NCI-H82 (cell line): ENCODE results near the gene PMPCA.
"Not testable (repeated sequence)": the region's sequence is repeated elsewhere in the genome, so short reads cannot be mapped to it uniquely, and the experiment has no call there.

Experiments used
- DNase-seq: peaks from one replicate; lab custom pipeline; 2025; lab: John Stamatoyannopoulos, UW

The PMPCA gene

GRCh38 chr9:136394312-136395019 lies 16.0 kb upstream of the PMPCA start:
- DNase-seq: no peak

- no peak for DNase-seq
Observed at GRCh38 chr9:136395020-136395340, 15.5 kb upstream of the PMPCA start.

GRCh38 chr9:136395345-136396218 lies 14.9 kb upstream of the PMPCA start:
- no peak for DNase-seq

GRCh38 chr9:136396219-136396515 lies 14.3 kb upstream of the PMPCA start:
- no peak for DNase-seq

DNA sequence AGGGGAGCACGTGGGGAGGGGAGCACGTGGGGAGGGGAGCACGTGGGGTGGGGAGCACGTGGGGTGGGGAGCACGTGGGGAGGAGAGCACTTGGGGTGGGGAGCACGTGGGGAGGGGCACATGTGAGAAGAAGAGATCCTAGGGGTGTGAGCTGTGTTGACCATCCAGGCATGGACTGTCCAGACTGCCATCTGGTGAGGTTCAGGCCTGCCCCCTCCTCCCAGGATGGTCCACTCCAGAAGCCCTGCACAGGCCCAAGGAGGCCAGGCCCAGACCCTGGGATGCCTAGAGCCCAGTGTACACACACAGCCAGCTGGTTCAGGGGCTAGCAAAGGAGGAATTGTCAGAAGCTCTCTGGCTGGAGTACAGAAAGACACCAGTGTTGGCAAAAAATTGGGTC lies 12.8 kb upstream of the PMPCA start:
- no peak for DNase-seq

- no peak for DNase-seq
Observed at GRCh38 chr9:136398286-136398685, 12.2 kb upstream of the PMPCA start.

- peak; percentile 16 for DNase-seq
Observed at GRCh38 chr9:136399176-136400037, 11.1 kb upstream of the PMPCA start.

- peak; percentile 90 for DNase-seq
Observed at GRCh38 chr9:136400038-136400834, 10.2 kb upstream of the PMPCA start, which contains the start of gene SNAPC4. Gene SNAPC4, minus strand, starts transcription at chr9:136400170. Its CDS starts 1,742 bp downstream, at chr9:136398428.

GRCh38 chr9:136401173-136401922 lies 9.1 kb upstream of the PMPCA start:
- peak; percentile 11 for DNase-seq

DNA sequence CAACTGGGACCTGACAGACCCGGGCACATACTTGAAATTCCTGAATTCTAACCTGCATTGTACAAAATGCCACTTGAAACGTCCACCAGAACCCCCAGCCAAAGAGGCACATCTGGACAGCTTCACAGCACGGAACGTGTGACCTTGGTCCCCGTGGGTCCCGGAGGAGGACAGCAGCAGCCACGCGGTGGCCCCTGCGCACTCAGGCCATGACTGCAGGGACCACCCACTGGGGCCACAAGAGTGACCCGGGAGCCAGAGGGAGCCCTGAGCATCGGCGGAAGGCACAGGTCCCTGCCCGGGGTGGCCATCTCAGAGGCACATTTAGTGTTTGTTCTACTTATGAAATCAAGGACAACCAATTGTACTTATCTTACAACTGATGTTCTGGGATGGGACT lies 8.4 kb upstream of the PMPCA start:
- DNase-seq: no peak

DNA sequence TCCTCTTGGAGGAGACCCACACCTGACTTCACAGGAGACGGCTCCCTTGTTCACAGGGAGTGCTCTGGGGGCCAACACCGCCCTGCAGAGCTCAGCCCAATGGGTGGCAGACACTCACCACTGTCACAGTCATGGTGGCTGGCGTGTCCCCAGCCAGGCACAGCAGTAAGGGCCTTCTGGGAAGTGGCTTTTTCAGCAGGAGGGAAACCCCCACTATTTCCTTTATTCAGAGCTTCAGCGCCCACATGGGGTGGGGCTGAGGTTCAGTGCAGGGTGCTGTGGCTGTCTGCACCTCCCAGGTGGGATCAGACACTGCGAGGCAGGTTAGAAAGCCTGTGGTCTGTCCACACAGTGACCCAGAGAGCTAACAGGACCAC lies 6.9 kb upstream of the PMPCA start:
- DNase-seq: no peak

GRCh38 chr9:136403915-136404800 lies 6.3 kb upstream of the PMPCA start:
- no peak for DNase-seq

DNA sequence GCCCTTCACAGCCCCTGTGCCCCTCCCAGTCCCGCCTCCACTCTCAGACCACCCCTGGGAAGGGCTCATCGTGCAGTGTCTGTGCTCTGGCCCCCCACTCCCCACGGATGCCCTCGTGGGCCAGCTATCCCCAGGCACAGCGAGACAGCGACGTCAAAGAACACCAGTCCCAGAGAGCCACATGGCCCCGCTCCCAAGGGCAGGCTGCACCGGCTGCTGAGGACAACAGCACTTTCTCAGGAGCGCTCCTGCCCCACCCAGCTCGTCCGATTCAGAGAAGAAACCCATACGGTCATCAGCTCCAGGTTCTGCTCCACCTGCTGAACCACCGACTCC lies 5.7 kb upstream of the PMPCA start:
- DNase-seq: no peak

- DNase-seq: no peak
Observed at GRCh38 chr9:136405481-136405880, 5.0 kb upstream of the PMPCA start.

DNA sequence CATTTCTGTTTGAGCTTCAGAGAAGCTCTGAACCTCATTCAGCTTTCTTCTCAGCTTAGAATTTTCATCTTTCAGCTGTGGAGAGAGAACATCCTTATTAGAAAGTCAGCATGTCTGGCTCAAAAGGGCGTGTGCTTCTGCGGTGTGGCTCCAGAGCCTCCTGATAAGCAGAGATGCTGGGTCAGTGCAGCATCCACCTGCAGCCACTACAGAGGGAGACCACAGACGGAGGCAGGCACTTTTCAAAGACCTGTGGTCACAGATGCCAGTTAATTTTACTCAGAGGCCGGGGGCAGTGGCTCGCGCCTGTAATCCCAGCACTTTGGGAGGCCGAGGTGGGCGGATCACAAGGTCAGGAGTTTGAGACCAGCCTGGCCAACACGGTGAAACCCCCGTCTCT lies 4.6 kb upstream of the PMPCA start:
- DNase-seq: not testable (repeated sequence)

- not testable (repeated sequence) for DNase-seq
Observed at GRCh38 chr9:136407061-136407460, 3.4 kb upstream of the PMPCA start.

- DNase-seq: no peak
Observed at GRCh38 chr9:136407911-136408310, 2.5 kb upstream of the PMPCA start.

GRCh38 chr9:136409557-136410455 lies 652 bp upstream of the PMPCA start:
- DNase-seq: peak; percentile 36

GRCh38 chr9:136411378-136411777 lies 920 bp downstream of the PMPCA start:
- no peak for DNase-seq
